IMR-90 (cell line): ENCODE measurements around the gene FANCL. TPM values are rescaled to one million over a fixed set of nuclear protein-coding genes. Genes with fewer than 3 reads are reported as not detected.

ENCODE experiments used
- ATAC-seq: fragments of 200-7000 bp; cut with Tn5 transposase; 2 replicates; pipeline ENCODE4 v1.9.1; 2020; ENCODE audit warnings: low read depth, mild to moderate bottlenecking, moderate library complexity
- BruUV-seq: library from RNA; stranded (reverse); fragments of 400-500 nt; replicated peaks from 2 replicates; lab custom pipeline; 2021; lab: Mats Ljungman, UMichigan
- CTCF ChIA-PET: fragments of 300-600 bp; formaldehyde crosslinking; extraction: SDS; loops from one replicate; lab custom pipeline; 2021; ENCODE audit warnings: antibody characterized with exemption; lab: Yijun Ruan, JAX
- POLR2A ChIA-PET: fragments of 300-600 bp; sonication (Branson Sonifier 250); formaldehyde crosslinking; loops from one replicate; lab custom pipeline; 2022; ENCODE audit warnings: antibody characterized with exemption; ENCODE audit not compliant: unreplicated experiment; lab: Charles Lee
- DNase-seq: peaks from one replicate; pipeline ENCODE4 v3.0.0; 2013
- H2AFZ ChIP-seq: replicated peaks from 2 replicates; pipeline ENCODE3; 2013; ENCODE audit warnings: low read length, mild to moderate bottlenecking; ENCODE audit not compliant: poor library complexity
- H2AK5ac ChIP-seq: 2 replicates; pipeline ENCODE4 v1.6.1; 2013; ENCODE audit warnings: low read depth, low read length, inconsistent platforms
- H2AK9ac ChIP-seq: replicated peaks from 2 replicates; pipeline ENCODE3; 2013; ENCODE audit warnings: mild to moderate bottlenecking, low read depth, low read length, moderate library complexity; ENCODE audit not compliant: poor library complexity
- H2BK120ac ChIP-seq: 2 replicates; pipeline ENCODE4 v1.6.1; 2013; ENCODE audit warnings: low read depth, low read length, inconsistent platforms
- H2BK15ac ChIP-seq: 3 replicates; pipeline ENCODE4 v1.6.1; 2013; ENCODE audit warnings: low read depth, low read length, inconsistent platforms
- H2BK20ac ChIP-seq: 2 replicates; pipeline ENCODE4 v1.6.1; 2013; ENCODE audit warnings: low read depth, mild to moderate bottlenecking, inconsistent platforms, low read length, moderate library complexity
- H2BK5ac ChIP-seq: 2 replicates; pipeline ENCODE4 v1.6.1; 2013; ENCODE audit warnings: mild to moderate bottlenecking, low read depth, low read length, inconsistent platforms; ENCODE audit not compliant: poor library complexity, severe bottlenecking
- H3K14ac ChIP-seq: replicated peaks from 2 replicates; pipeline ENCODE4 v1.6.1; 2013; ENCODE audit warnings: low read depth, low read length, inconsistent platforms
- H3K18ac ChIP-seq: 2 replicates; pipeline ENCODE4 v1.6.1; 2013; ENCODE audit warnings: low read depth, low read length, control low read depth
- H3K23ac ChIP-seq: 2 replicates; pipeline ENCODE4 v1.6.1; 2013; ENCODE audit warnings: low read depth, low read length, inconsistent platforms
- H3K27ac ChIP-seq: 2 replicates; pipeline ENCODE4 v1.5.1; 2013; ENCODE audit warnings: mild to moderate bottlenecking, control low read depth, low read length; ENCODE audit not compliant: insufficient read depth
- H3K27me3 ChIP-seq: 2 replicates; pipeline ENCODE4 v1.6.1; 2013; ENCODE audit warnings: low read length; ENCODE audit not compliant: control insufficient read depth, insufficient read depth
- H3K36me3 ChIP-seq: 2 replicates; pipeline ENCODE4 v1.6.1; 2013; ENCODE audit warnings: low read length, mixed read lengths; ENCODE audit not compliant: control insufficient read depth, insufficient read depth
- H3K4ac ChIP-seq: 2 replicates; pipeline ENCODE4 v1.6.1; 2013; ENCODE audit warnings: low read depth, low read length, inconsistent platforms
- H3K4me1 ChIP-seq: 2 replicates; pipeline ENCODE4 v1.6.1; 2013; ENCODE audit warnings: low read length, mixed read lengths; ENCODE audit not compliant: control insufficient read depth, insufficient read depth
- H3K4me2 ChIP-seq: 2 replicates; pipeline ENCODE4 v1.6.1; 2013; ENCODE audit warnings: low read depth, mild to moderate bottlenecking, control low read depth, low read length, moderate library complexity
- H3K4me3 ChIP-seq: 2 replicates; pipeline ENCODE4 v1.5.1; 2013; ENCODE audit warnings: low read depth, mild to moderate bottlenecking, control low read depth, low read length, moderate library complexity; ENCODE audit not compliant: insufficient read depth
- H3K56ac ChIP-seq: 2 replicates; pipeline ENCODE4 v1.6.1; 2013; ENCODE audit warnings: low read length, inconsistent platforms; ENCODE audit not compliant: insufficient read depth; ENCODE audit errors: extremely low read depth
- H3K79me1 ChIP-seq, 2 experiments: 2 replicates each; pipeline ENCODE4 v1.6.1; 2013; ENCODE audit warnings: low read length in 2 of 2, inconsistent platforms in 1 of 2, low read depth in 1 of 2
- H3K9ac ChIP-seq: 2 replicates; pipeline ENCODE4 v1.6.1; 2013; ENCODE audit warnings: low read depth, low read length, control low read depth
- H3K9me1 ChIP-seq: 2 replicates; pipeline ENCODE4 v1.6.1; 2013; ENCODE audit warnings: low read length, inconsistent platforms; ENCODE audit not compliant: insufficient read depth
- H3K9me3 ChIP-seq: 2 replicates; pipeline ENCODE4 v1.6.1; 2013; ENCODE audit warnings: low read length; ENCODE audit not compliant: control insufficient read depth, insufficient read depth
- H4K20me1 ChIP-seq: 2 replicates; pipeline ENCODE4 v1.6.1; 2013; ENCODE audit warnings: low read length, inconsistent platforms; ENCODE audit not compliant: insufficient read depth
- H4K5ac ChIP-seq: 2 replicates; pipeline ENCODE4 v1.6.1; 2013; ENCODE audit warnings: mild to moderate bottlenecking, low read depth, low read length, control low read depth
- H4K8ac ChIP-seq, 2 experiments: 2 replicates each; pipeline ENCODE4 v1.6.1; 2013; ENCODE audit warnings: low read depth in 2 of 2, low read length in 2 of 2, control low read depth in 1 of 2, inconsistent platforms in 1 of 2
- H4K91ac ChIP-seq: 2 replicates; pipeline ENCODE4 v1.6.1; 2013; ENCODE audit warnings: low read depth, low read length, inconsistent platforms; ENCODE audit not compliant: insufficient read depth
- CEBPB ChIP-seq: IDR thresholded peaks from 2 replicates; pipeline ENCODE4 v1.6.1; 2012; ENCODE audit warnings: low read depth, low read length, improper control_type of control experiment
- CHD1 ChIP-seq: IDR thresholded peaks from 2 replicates; pipeline ENCODE4 v1.6.1; 2012; ENCODE audit warnings: low read depth, low read length, improper control_type of control experiment
- MAFK ChIP-seq: IDR thresholded peaks from 2 replicates; pipeline ENCODE4 v1.6.1; 2012; ENCODE audit warnings: low read depth, low read length, improper control_type of control experiment
- MAZ ChIP-seq: IDR thresholded peaks from 2 replicates; pipeline ENCODE4 v1.6.1; 2012; ENCODE audit warnings: low read depth, mild to moderate bottlenecking, low read length, improper control_type of control experiment, moderate library complexity, borderline replicate concordance
- MXI1 ChIP-seq: IDR thresholded peaks from 2 replicates; pipeline ENCODE4 v1.6.1; 2012; ENCODE audit warnings: low read depth, mild to moderate bottlenecking, low read length, moderate library complexity, borderline replicate concordance
- NFE2L2 ChIP-seq: fragments of 150-350 bp; IDR thresholded peaks from 2 replicates; pipeline ENCODE4 v1.6.1; 2016; ENCODE audit warnings: low read depth, mild to moderate bottlenecking, low read length
- RFX5 ChIP-seq: IDR thresholded peaks from 2 replicates; pipeline ENCODE4 v1.8.0; 2012; ENCODE audit warnings: low read depth, mild to moderate bottlenecking, low read length, moderate library complexity
- SMC3 ChIP-seq: fragments of 150-350 bp; IDR thresholded peaks from 2 replicates; pipeline ENCODE4 v1.6.1; 2016; ENCODE audit warnings: low read depth, mild to moderate bottlenecking, antibody characterized with exemption, low read length, moderate library complexity
- WGBS, 2 experiments: methylation state at CpG; one replicate each; pipeline versions ENCODE4 v1.1.5 to v1.1.7; 2013; ENCODE audit warnings: missing lambda C conversion rate in 2 of 2; ENCODE audit not compliant: insufficient read length in 1 of 2; ENCODE audit errors: extremely low coverage in 2 of 2; 5-methylcytosine and 5-hydroxymethylcytosine counted together
- dilution Hi-C: fragments of 300-500 bp; cut with HindIII; formaldehyde crosslinking; loops from one replicate; pipeline ENCODE4 v1.14.3; 2018; ENCODE audit warnings: low sequenced_read_pairs; ENCODE audit not compliant: unreplicated experiment
- in situ Hi-C: fragments of 300-500 bp; cut with MboI; formaldehyde crosslinking; loops from 3 replicates; pipeline ENCODE4 v1.14.3; 2019; ENCODE audit warnings: low sequenced_read_pairs, inconsistent platforms, mixed read lengths
- intact Hi-C: fragments of 100-400 bp; cut with micrococcal nuclease; formaldehyde crosslinking; loops from 2 replicates; pipeline ENCODE4 v1.10.0; 2022
- polyA plus RNA-seq, 3 experiments: library from polyadenylated mRNA; depleted of rRNA; stranded (reverse); fragments of >200 nt; gene quantifications; 2 replicates each; pipeline ENCODE4 v1.2.3, GENCODE V29; 2012; ENCODE audit warnings: low replicate concordance in 1 of 3
- total RNA-seq: library from RNA; depleted of rRNA; stranded (reverse); fragments of >200 nt; gene quantifications from 2 replicates; pipeline ENCODE4 v1.2.3, GENCODE V29; 2012
- TF ChIP-seq, protein P1 (sequence below): fragments of 150-350 bp; IDR thresholded peaks from 2 replicates; pipeline ENCODE4 v1.6.1; 2017; ENCODE audit warnings: mild to moderate bottlenecking, antibody characterized with exemption, low read length, low read depth
- TF ChIP-seq, protein P2 (sequence below): conservative IDR thresholded peaks from 2 replicates; pipeline ENCODE4 v1.5.1; 2012; ENCODE audit warnings: mild to moderate bottlenecking, low read depth, low read length, improper control_type of control experiment

FANCL gene
- total and polyA plus RNA-seq, 2 of the 4 experiments (the other 2 are of a cell fraction), result 9.0 to 12.7 TPM

DNA sequence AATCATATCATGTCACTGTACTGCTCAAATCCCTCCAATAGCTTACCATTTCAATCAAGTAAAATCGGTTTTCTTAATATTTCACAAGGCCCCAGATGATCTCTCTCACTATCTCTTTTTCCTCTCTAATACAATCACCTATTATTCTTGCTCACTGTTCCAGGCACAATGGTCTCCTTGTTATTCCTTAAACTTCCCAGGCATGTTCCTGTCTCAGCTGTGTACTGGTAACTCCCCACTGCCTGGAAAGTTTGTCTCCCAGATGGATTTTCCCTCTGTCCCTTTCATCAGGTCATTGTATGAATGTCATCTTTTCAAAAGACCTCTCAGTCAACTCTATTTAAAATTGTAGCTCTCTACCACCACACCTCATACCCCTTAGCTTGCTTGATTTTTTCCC is 30.7 kb upstream of the FANCL start:
- Histone ChIP-seq H4K5ac (no peak overlapping the region), H2BK15ac (no peak overlapping the region), H2AK5ac (no peak overlapping the region), H3K18ac (no peak overlapping the region), H4K91ac (no peak overlapping the region), H3K23ac (no peak overlapping the region), H2BK5ac (no peak overlapping the region), H3K4me1 (no peaks in the 10 kb centered on the region), H3K4ac (no peak overlapping the region), H2BK120ac (no peak overlapping the region), H3K36me3 (no peaks in the 10 kb centered on the region), H3K9me1 (no peaks in the 10 kb centered on the region), H3K4me2 (no peak overlapping the region), H3K56ac (no peak overlapping the region), H3K4me3 (no peak overlapping the region), H4K8ac (no peak overlapping the region), H2AFZ (no peak overlapping the region), H3K9me3 (no peaks in the 10 kb centered on the region), H3K27ac (no peak overlapping the region), H2AK9ac (no peak overlapping the region), H3K27me3 (no peaks in the 10 kb centered on the region), H4K20me1 (no peaks in the 10 kb centered on the region), H2BK20ac (no peak overlapping the region), H3K79me1 (no peaks in the 10 kb centered on the region), H3K9ac (no peak overlapping the region), H3K14ac (no peak overlapping the region)
- no peak for ATAC-seq
- no TSS peak for BruUV-seq
- intact Hi-C loops, result no loop called here
- no peak for DNase-seq
- in situ Hi-C loops, result no loop called here
- dilution Hi-C loops, result no loop called here
- no CpG with 5 or more reads among the region's 1 CpG for WGBS, 2 experiments
- TF ChIP-seq NFE2L2, result no peak
- no peak for TF ChIP-seq CHD1
- TF ChIP-seq MXI1, result no peak
- no peak for TF ChIP-seq SMC3
- TF ChIP-seq MAFK, result no peak
- no peak for TF ChIP-seq CEBPB
- TF ChIP-seq, protein P1, sequence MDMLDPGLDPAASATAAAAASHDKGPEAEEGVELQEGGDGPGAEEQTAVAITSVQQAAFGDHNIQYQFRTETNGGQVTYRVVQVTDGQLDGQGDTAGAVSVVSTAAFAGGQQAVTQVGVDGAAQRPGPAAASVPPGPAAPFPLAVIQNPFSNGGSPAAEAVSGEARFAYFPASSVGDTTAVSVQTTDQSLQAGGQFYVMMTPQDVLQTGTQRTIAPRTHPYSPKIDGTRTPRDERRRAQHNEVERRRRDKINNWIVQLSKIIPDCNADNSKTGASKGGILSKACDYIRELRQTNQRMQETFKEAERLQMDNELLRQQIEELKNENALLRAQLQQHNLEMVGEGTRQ, result no peak
- no peak for TF ChIP-seq RFX5
- TF ChIP-seq, protein P2, sequence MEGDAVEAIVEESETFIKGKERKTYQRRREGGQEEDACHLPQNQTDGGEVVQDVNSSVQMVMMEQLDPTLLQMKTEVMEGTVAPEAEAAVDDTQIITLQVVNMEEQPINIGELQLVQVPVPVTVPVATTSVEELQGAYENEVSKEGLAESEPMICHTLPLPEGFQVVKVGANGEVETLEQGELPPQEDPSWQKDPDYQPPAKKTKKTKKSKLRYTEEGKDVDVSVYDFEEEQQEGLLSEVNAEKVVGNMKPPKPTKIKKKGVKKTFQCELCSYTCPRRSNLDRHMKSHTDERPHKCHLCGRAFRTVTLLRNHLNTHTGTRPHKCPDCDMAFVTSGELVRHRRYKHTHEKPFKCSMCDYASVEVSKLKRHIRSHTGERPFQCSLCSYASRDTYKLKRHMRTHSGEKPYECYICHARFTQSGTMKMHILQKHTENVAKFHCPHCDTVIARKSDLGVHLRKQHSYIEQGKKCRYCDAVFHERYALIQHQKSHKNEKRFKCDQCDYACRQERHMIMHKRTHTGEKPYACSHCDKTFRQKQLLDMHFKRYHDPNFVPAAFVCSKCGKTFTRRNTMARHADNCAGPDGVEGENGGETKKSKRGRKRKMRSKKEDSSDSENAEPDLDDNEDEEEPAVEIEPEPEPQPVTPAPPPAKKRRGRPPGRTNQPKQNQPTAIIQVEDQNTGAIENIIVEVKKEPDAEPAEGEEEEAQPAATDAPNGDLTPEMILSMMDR, result no peak
- no peak for TF ChIP-seq MAZ
- POLR2A ChIA-PET, result no interaction called here
- CTCF ChIA-PET, result interaction anchor here (1.3 kb wide), 1 partner anchor 11 kb away, joined by 3 read pairs; no protein-coding TSS in a partner anchor
